ENCODE data around the gene TXNRD2. TPM values are rescaled to one million over a fixed set of nuclear protein-coding genes. Genes with fewer than 3 reads are reported as not detected.

TXNRD2 gene
- total RNA-seq, 1 experiment from 2014 or later = 22.9 TPM

DNA sequence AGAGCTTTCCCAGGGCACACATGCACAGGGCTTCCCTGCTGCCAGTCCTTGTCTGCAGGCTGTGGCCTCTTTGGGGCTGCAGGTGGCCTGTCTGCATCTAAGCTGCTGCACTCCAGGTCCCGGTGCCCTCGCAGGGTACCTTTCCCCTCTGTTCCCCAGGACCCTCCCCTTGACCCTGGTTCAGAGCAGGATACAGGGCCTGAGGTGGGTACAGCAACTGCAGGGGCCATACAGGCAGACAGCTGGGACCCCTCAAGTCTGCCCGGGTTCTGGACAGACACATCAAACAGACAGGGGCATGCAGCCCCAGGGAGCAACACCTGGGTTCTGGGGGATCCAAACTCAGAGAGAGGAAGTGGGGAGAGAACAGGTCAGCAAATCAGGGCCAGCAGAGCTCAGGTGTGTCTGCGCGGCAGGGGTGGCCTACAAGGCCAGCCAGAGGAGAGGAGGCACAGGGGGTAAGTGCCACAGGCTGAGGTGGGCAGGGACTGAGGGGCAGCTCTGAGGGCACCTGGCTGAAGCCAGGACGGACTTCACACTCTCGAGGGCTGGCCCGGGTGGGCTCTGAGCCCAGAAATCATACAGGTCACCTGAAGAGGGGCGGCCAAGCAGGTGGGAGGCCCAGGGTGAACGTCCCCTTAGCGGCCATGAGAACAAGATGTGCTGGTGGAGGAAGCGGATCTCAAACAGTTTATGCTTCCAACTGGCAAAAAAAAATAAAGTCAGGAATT, 29.9 kb downstream of the TXNRD2 start:
- Histone ChIP-seq H3K27ac (ENCODE audit: insufficient read length, low read depth, low read length) (no peak overlapping the region), H2BK15ac (ENCODE audit: low read depth, low read length) (no peak overlapping the region), H4K5ac (ENCODE audit: insufficient read length, low read depth, low read length) (no peak overlapping the region), H3K23ac (ENCODE audit: insufficient read length, low read depth, low read length) (no peak overlapping the region), H3T11ph (ENCODE audit: low read length) (no peak overlapping the region), H3K79me2 (ENCODE audit: insufficient read depth, low read length) (no peaks in the 10 kb centered on the region), H2AFZ (ENCODE audit: low read length) (no peak overlapping the region), H3K27me3 (ENCODE audit: insufficient read depth, low read length) (no peaks in the 10 kb centered on the region), H2BK5ac (ENCODE audit: insufficient read length, low read length) (no peak overlapping the region), H3K14ac (ENCODE audit: insufficient read depth, low read length) (no peak overlapping the region), H2AK5ac (ENCODE audit: insufficient read length, low read length) (no peak overlapping the region), H2BK20ac (ENCODE audit: low read depth, low read length, poor library complexity, severe bottlenecking) (no peak overlapping the region), H2BK12ac (ENCODE audit: insufficient read length, low read depth, low read length) (no peak overlapping the region), H4K20me1 (ENCODE audit: control insufficient read depth, insufficient read depth, insufficient read length) (no peaks in the 10 kb centered on the region), H3K18ac (ENCODE audit: insufficient read length, low read depth, low read length) (no peak overlapping the region), H3K4me2 (ENCODE audit: insufficient read depth, insufficient read length, low read length) (no peak overlapping the region), H3K9me3 (ENCODE audit: control insufficient read depth, low read depth, low read length) (peaks cover 5% of the 10 kb centered on the region), H3K9ac (ENCODE audit: extremely low read depth, insufficient read length, low read length) (no peak overlapping the region), H3K4me1 (ENCODE audit: insufficient read depth, low read length) (no peaks in the 10 kb centered on the region), H3K4ac (ENCODE audit: low read depth, low read length) (no peak overlapping the region), H2BK120ac (ENCODE audit: low read depth, low read length, poor library complexity, severe bottlenecking) (no peak overlapping the region), H4K8ac (replicated peaks; ENCODE audit: insufficient read length, low read depth, low read length) (no peak overlapping the region), H4K91ac (ENCODE audit: insufficient read length, low read depth, low read length) (no peak overlapping the region), H3K79me1 (ENCODE audit: insufficient read depth, low read depth, low read length, poor library complexity, severe bottlenecking) (no peaks in the 10 kb centered on the region), H3K23me2 (ENCODE audit: insufficient read length, low read depth, low read length, poor library complexity, severe bottlenecking) (no peaks in the 10 kb centered on the region), H3K56ac (ENCODE audit: insufficient read length, low read depth, low read length) (no peak overlapping the region)
- Mint-ChIP-seq H3K36me3 (ENCODE audit: insufficient read depth in 1 of 3, low read depth in 3 of 3) (peaks cover 0 to 27% (median 21%) of the 10 kb centered on the region in 3 experiments; a peak in 5 of 7 replicates), H3K9me3 (peaks cover 0 to 4% of the 10 kb centered on the region in 2 experiments; a peak in 2 of 5 replicates), H3K27ac (no peak overlapping the region; a peak in 1 of 7 replicates), H3K27me3 (ENCODE audit: low read depth) (no peaks in the 10 kb centered on the region), H3K4me3 (no peak overlapping the region), H3K4me1 (peaks cover 0 to 3% of the 10 kb centered on the region in 2 experiments; a peak in 2 of 4 replicates)
- DNase-seq = no peak
- WGBS (ENCODE audit: extremely low coverage, insufficient read length, low lambda C conversion rate) = no CpG with 5 or more reads among the region's 12 CpGs
- TF ChIP-seq, protein P1, sequence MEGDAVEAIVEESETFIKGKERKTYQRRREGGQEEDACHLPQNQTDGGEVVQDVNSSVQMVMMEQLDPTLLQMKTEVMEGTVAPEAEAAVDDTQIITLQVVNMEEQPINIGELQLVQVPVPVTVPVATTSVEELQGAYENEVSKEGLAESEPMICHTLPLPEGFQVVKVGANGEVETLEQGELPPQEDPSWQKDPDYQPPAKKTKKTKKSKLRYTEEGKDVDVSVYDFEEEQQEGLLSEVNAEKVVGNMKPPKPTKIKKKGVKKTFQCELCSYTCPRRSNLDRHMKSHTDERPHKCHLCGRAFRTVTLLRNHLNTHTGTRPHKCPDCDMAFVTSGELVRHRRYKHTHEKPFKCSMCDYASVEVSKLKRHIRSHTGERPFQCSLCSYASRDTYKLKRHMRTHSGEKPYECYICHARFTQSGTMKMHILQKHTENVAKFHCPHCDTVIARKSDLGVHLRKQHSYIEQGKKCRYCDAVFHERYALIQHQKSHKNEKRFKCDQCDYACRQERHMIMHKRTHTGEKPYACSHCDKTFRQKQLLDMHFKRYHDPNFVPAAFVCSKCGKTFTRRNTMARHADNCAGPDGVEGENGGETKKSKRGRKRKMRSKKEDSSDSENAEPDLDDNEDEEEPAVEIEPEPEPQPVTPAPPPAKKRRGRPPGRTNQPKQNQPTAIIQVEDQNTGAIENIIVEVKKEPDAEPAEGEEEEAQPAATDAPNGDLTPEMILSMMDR (conservative IDR thresholded peaks at IDR 0.05) = no peak
